Measurements from ENCODE around the gene CHST6. TPM values are rescaled to one million over a fixed set of nuclear protein-coding genes. Genes with fewer than 3 reads are reported as not detected.

CHST6 gene
- total and polyA plus RNA-seq, 2 donors (not counting 3 experiments of a cell fraction or from before 2014, with no cell fraction given): 0.26 to 0.60 TPM

- Histone ChIP-seq H3K4me2 (ENCODE audit: insufficient read depth, low read length) (no peak overlapping the region), H3K79me2 (ENCODE audit: control insufficient read depth, insufficient read depth, low read length) (no peaks in the 10 kb centered on the region), H3K9ac (replicated peaks; ENCODE audit: extremely low read depth, insufficient read depth, low read length) (no peak overlapping the region), H3K27me3 (ENCODE audit: control insufficient read depth in 2 of 2, insufficient read depth in 2 of 2, low read length in 2 of 2) (no peaks in the 10 kb centered on the region), H3K4me1 (ENCODE audit: control insufficient read depth, extremely low read depth, insufficient read depth, low read length) (no peaks in the 10 kb centered on the region), H3K9me3 (replicated peaks; ENCODE audit: control insufficient read depth, insufficient read depth, low read length) (no peaks in the 10 kb centered on the region), H3K36me3 (ENCODE audit: control insufficient read depth in 2 of 2, extremely low read depth in 1 of 2, insufficient read depth in 2 of 2, low read length in 2 of 2) (no peaks in the 10 kb centered on the region), H3K4me3 (replicated peaks in 1 of 3; ENCODE audit: insufficient read depth in 1 of 3, low read depth in 1 of 3, low read length in 3 of 3) (no peak overlapping the region), H4K20me1 (replicated peaks; ENCODE audit: control insufficient read depth, extremely low read depth, insufficient read depth, low read length) (no peaks in the 10 kb centered on the region), H3K9me1 (replicated peaks; ENCODE audit: control insufficient read depth, extremely low read depth, insufficient read depth, low read length) (no peaks in the 10 kb centered on the region), H3K27ac (ENCODE audit: insufficient read depth, low read depth, low read length) (no peak overlapping the region), H2AFZ (ENCODE audit: low read depth, low read length) (no peak overlapping the region)
- BruUV-seq (replicated peaks): no TSS peak
- ChIA-PET POLR2A (no interaction called here), CTCF (interaction anchor here (0.9 to 1.1 kb wide), 4 partner anchors 20 to 278 kb away, joined by 3 to 4 read pairs (median 4); no protein-coding TSS in a partner anchor)
- no peak for TF ChIP-seq GATA2 (IDR thresholded peaks at IDR 0.05; ENCODE audit: insufficient read depth, insufficient read length, low read depth, low read length)
- no peak for TF ChIP-seq CTCF (IDR thresholded peaks at IDR 0.05; ENCODE audit: extremely low read depth in 1 of 2, insufficient read depth in 1 of 2, low read depth in 1 of 2, low read length in 2 of 2)
- TF ChIP-seq FOS (IDR thresholded peaks at IDR 0.05; ENCODE audit: borderline replicate concordance, insufficient read depth, low read length): no peak
- TF ChIP-seq MYC (IDR thresholded peaks at IDR 0.05; ENCODE audit: low read depth, low read length): no peak
- TF ChIP-seq POLR2A (IDR thresholded peaks at IDR 0.05; ENCODE audit: low read depth, low read length): no peak
- no peak for TF ChIP-seq MAX (IDR thresholded peaks at IDR 0.05; ENCODE audit: insufficient read depth, insufficient read length)
- no peak for TF ChIP-seq POLR2AphosphoS5 (IDR thresholded peaks at IDR 0.05; ENCODE audit: insufficient read depth, low read depth, low read length)
- TF ChIP-seq JUN (IDR thresholded peaks at IDR 0.05; ENCODE audit: borderline replicate concordance, insufficient read depth, insufficient read length, low read depth): no peak
- TF ChIP-seq EZH2 (IDR thresholded peaks at IDR 0.05; ENCODE audit: borderline replicate concordance, low read depth, low read length, severe bottlenecking): no peak
- intact Hi-C loops (cut with micrococcal nuclease): no loop called here
- dilution Hi-C loops (cut with MboI; ENCODE audit: extremely low pct_ligation_motif_present, low sequenced_read_pairs): no loop called here
- FAIRE-seq (no peak), DNase-seq (ENCODE audit: low read depth, low spot score) (no peak)
Measured at GRCh38 chr16:75476817-75477216, 18.4 kb downstream of the CHST6 start.
